HK-2 (cell line): Measurements from ENCODE around the gene SYT14.
"Not testable (repeated sequence)": the region's sequence is repeated elsewhere in the genome, so short reads cannot be mapped to it uniquely, and the experiment has no call there.

Experiments used
- DNase-seq: peaks from one replicate; pipeline ENCODE4 v3.0.0-alpha.2; 2018; ENCODE audit not compliant: unreplicated experiment

SYT14 gene

GRCh38 chr1:210024996-210025395 lies 87.0 kb downstream of the SYT14 start:
- no peak for DNase-seq

- no peak for DNase-seq
Observed at GRCh38 chr1:210025870-210026269, 87.9 kb downstream of the SYT14 start.

- DNase-seq, result no peak
Observed at GRCh38 chr1:210027994-210028393, 90.0 kb downstream of the SYT14 start.

- DNase-seq, result no peak
Observed at GRCh38 chr1:210031473-210031872, 93.5 kb downstream of the SYT14 start.

DNA sequence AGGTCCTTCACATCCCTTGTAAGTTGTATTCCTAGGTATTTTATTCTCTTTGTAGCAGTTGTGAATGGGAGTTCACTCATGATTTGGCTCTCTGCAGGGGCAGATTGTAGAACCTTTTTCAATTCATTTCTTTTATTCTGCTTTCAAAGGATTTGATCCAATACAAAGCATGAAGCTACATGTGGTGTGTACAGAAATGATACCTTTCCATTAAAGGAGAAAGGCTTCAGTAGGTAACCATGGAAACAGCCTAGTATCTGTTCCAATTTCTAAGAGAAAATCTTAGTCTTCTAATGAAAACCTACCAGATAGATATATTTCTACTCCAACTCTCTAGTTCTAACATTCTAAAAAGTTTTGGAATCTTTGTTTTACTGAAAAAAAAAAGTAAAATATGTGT lies 105.0 kb downstream of the SYT14 start:
- DNase-seq, result no peak

GRCh38 chr1:210049616-210050015 lies 111.6 kb downstream of the SYT14 start:
- no peak for DNase-seq

DNA sequence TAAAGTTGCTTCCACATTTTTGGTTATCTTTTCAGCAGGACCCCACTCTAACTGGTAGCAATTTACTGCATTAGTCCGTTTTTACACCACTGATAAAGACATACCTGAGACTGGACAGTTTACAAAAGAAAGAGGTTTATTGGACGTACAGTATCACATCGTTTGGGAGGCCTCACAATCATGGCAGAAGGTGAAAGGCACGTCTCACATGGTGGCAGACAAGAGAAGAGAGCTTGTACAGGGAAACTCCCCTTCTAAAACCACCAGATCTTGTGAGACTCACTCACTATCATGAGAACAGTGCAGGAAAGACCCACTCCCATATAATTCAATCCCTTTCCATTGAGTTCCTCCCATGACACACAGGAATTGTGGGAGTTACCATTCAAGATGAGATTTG lies 112.5 kb downstream of the SYT14 start:
- DNase-seq, result not testable (repeated sequence)

- DNase-seq, result no peak
Observed at GRCh38 chr1:210053126-210053525, 115.1 kb downstream of the SYT14 start.

GRCh38 chr1:210057593-210057992 lies 119.6 kb downstream of the SYT14 start:
- no peak for DNase-seq

DNA sequence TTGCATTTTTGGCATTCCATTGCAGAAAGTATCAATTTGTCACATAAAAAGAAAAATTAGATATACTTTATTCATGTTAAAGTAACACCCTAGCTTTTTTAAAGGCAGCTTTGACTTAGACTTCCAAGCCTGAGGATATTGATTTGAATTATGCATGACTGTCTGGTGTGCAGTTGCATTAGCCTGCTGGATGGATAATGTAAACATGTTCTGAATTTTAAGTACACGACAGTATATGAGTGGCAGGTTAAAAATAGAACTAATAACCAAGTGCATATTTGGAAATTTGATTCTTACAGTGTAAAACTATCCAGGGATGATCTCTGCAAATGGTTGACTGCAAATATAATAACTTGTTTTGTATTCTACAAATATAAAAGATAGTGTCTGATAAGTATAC lies 124.0 kb downstream of the SYT14 start:
- DNase-seq, result no peak

DNA sequence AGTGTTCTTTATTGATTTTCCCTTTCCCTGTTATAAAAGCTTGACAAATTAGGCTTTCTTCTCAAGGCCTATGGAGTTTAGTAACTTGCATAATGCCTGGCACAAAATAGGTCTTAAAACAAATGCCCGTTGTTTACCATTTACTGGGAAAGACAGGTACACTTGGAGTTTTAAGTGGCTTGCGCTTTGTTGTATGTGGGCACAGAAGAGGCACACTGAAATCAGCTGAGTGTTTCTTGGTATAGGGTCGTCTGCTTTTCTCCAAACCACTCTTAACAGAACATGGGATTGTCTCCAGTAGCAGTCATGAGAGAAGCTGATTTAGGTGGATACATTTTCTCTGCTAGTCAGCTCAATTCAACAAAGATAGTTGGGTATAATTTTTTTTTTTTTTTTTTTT lies 132.5 kb downstream of the SYT14 start:
- no peak for DNase-seq

DNA sequence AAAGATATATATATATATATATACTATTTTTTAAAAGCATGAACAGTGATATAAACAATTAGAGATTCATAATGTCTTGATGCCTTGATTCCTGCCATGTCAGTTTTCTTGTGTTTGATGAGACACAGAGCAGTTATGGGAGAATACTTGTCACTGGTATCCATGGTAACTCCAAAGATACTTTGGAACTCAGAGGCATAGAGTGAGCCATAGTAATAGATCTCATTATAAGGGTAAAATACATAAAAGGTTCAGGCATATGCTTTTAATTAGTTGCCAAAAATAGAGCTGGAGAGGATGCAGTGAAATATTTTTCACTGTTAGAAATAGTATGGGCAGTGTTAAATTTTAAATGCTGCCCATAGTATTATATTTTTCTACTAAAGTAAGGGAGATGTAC lies 134.1 kb downstream of the SYT14 start:
- no peak for DNase-seq

- DNase-seq, result no peak
Observed at GRCh38 chr1:210072896-210073504, 135.0 kb downstream of the SYT14 start.

DNA sequence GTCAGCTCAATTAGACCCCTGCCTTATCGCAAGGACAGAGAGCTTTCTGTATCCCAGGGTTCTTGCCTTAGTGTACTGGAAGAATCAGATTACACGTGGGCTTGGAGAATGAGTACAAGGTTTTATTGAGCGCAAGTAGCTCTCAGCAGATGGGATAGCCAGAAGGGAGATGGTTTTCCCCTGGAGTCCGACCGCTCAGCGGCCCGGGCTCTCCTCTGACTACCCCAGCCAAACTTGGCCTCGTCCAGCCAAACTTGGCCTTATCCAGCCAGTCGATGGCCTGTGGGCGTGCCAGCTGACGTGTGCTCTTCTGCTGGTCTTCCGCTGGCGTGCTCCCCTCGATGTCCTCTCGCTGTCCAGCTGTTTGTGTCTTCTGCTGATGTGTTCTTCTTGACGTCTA lies 136.9 kb downstream of the SYT14 start:
- no peak for DNase-seq

- DNase-seq, result no peak
Observed at GRCh38 chr1:210076620-210077019, 138.6 kb downstream of the SYT14 start.

GRCh38 chr1:210081494-210081893 lies 143.5 kb downstream of the SYT14 start:
- no peak for DNase-seq

DNA sequence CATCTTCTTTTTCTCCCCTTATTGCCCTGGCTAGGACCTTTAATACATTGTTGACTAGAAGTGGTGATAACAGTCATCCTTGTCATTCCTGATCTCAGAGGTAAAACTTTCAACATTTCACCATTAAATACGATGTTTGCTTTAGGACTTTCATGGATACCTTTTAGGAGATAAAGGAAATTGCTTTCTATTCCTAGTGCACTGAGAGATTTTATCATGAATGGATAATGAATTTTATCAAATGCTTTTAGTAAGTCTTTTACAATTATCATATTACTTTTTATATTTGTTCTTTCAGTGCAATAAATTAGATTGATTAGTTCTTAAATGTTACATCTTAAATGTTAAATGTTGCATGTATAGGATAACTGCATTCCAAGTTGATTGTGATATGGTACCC lies 147.3 kb downstream of the SYT14 start:
- no peak for DNase-seq

GRCh38 chr1:210087058-210087457 lies 149.0 kb downstream of the SYT14 start:
- DNase-seq, result no peak

GRCh38 chr1:210089855-210090254 lies 151.8 kb downstream of the SYT14 start:
- no peak for DNase-seq

DNA sequence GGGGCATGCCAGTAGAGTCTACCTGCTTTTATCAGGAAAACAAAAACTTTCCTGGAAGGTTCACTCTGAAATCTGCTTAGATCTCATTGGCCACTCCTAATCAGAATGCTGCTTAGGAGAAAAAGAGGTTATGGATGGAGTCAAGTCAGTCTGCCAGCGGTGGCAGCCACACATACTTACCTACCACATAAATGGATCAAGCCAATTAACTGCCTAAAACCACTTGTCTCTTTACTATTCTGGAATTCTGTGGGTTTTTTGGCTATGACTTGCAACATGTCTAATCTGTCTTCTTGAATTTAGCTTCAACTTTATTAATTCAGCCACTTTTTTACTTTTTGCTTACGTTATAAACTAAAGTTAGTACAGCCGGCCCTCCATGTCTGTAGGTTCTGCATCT lies 154.3 kb downstream of the SYT14 start:
- DNase-seq, result no peak

DNA sequence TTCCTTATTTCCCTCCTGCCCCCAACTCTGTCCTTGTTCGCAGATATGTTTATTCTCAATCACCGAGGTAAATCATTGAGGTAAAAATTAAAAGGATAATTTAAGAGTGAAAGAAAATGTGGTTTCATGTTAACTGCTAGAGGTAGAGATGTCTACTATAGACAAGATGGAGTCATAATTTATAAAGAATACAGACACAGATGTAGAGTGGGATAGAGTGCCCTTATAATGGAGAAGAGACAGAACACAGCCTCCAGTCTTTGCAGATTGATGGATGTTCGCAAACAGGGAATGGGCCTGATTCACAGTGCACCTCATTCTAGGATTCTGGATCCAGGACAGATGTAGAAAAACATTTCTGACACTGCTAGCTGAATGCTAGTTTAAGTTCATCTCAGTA lies 155.4 kb downstream of the SYT14 start:
- DNase-seq, result no peak

DNA sequence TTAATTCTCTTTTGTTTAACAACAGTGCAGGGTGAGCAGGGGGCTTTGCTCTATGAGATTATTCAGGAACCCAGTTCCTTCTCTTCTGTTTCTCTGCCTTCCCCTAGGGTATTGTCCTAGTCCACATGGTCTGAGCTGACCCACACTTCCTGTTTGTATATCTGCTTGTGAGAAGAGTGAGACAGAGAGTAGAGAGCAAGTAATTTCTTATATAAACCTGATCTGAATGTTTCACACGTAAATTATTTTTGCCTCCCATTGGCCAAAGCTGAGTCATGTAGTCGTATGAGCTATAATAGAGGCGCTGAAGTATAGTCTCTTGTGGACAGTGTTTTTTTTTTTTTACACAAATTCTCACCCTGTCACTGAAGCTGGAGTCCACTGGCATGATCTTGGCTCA lies 160.3 kb downstream of the SYT14 start:
- DNase-seq, result no peak

- DNase-seq, result no peak
Observed at GRCh38 chr1:210099921-210100320, 161.9 kb downstream of the SYT14 start.

DNA sequence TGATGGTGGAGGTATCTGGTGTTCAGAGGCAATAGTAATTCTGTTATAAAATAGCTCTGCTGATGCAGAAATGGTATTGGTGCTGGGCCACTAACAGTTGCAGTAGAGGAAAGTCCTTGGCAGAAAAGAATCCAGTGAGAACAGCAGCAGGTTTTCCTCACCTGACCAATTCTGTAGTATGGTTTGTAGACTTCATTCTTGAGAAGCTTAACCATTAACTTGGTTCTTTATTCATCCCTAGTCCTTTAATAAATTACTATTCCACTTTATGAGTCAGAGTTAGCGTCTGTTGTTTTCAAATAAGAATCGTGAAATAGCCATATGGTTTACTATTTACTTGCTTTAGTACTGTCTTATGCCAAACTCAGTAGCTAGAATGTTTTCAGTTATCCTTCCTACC lies 166.1 kb downstream of the SYT14 start:
- peak; percentile 11 for DNase-seq

DNA sequence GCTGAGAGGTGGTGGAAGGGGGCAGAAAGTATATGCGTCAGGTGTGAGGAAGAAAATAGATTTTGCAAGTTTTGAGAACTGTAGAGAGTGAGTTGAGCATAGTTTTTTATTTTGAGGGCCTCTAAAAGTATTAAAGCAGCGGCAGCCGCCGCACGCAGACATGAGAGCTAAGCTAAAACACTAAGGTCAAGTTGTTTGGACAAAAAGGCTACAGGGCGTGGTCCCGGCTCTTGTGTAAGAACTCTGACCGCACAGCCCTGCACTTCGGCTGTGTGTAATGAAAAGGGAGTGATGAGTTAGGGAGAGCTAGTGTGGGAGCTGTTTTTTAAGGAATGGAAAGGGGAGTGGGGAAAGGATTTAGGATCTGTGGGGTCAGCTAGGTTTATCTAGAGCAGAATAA lies 174.9 kb downstream of the SYT14 start:
- DNase-seq, result not testable (repeated sequence)
